Activated CD4-positive, alpha-beta T cell treated with anti-CD3 and anti-CD28 coated beads, Interleukin-2, amount 10 ng/mL, durations not matched to agents 7 days and 5 days (primary cell): ENCODE data around the gene PHLPP1. TPM values are rescaled to one million over a fixed set of nuclear protein-coding genes. Genes with fewer than 3 reads are reported as not detected.
"Not testable (repeated sequence)": the region's sequence is repeated elsewhere in the genome, so short reads cannot be mapped to it uniquely, and the experiment has no call there.

Source experiments
- CTCF ChIA-PET: fragments of 350-600 bp; sonication (Branson Sonifier 250); formaldehyde crosslinking; loops from one replicate; lab custom pipeline; 2021; ENCODE audit warnings: antibody characterized with exemption; lab: Charles Lee
- POLR2A ChIA-PET: fragments of 350-600 bp; sonication (Branson Sonifier 250); formaldehyde crosslinking; loops from one replicate; lab custom pipeline; 2021; ENCODE audit warnings: antibody characterized with exemption; lab: Charles Lee
- DNase-seq: peaks from one replicate; pipeline ENCODE4 v3.0.0-alpha.2; 2020
- H3K27ac Mint-ChIP-seq: one replicate; pipeline ENCODE4 v1.8.0; 2021; ENCODE audit warnings: mild to moderate bottlenecking, moderate library complexity, mixed read lengths
- H3K27me3 Mint-ChIP-seq: one replicate; pipeline ENCODE4 v1.8.0; 2021; ENCODE audit warnings: mixed read lengths
- H3K36me3 Mint-ChIP-seq: one replicate; pipeline ENCODE4 v1.8.0; 2021; ENCODE audit warnings: low read depth, mixed read lengths
- H3K4me1 Mint-ChIP-seq: one replicate; pipeline ENCODE4 v1.8.0; 2021; ENCODE audit warnings: mixed read lengths
- H3K4me3 Mint-ChIP-seq: one replicate; pipeline ENCODE4 v1.8.0; 2021; ENCODE audit warnings: mild to moderate bottlenecking, moderate library complexity, mixed read lengths
- H3K9me3 Mint-ChIP-seq: one replicate; pipeline ENCODE4 v1.8.0; 2021; ENCODE audit warnings: mixed read lengths
- total RNA-seq, 2 experiments: library from RNA; stranded (reverse); gene quantifications; one replicate each; pipeline ENCODE4 v1.2.3, GENCODE V29; 2021

Gene PHLPP1
- total RNA-seq: 1 to 10 TPM; 2.7 to 3.8 TPM

DNA sequence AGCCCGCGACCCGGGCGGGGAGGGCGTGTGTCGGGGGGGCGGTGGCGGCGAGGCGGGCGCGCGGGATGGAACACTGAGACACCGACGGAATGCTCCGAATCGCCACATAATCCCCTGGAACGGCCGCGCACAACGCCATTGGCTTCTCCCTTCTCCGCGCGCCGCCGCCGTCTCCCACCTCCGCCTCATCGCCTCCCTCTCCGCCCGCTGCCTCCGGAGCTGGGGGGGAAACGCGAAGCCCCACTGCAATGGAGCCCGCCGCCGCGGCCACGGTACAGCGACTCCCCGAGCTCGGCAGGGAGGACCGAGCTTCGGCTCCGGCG, at the start of gene PHLPP1:
Gene PHLPP1, plus strand, starts transcription at position 106 of the 323 bp plus-strand sequence. Its CDS starts 143 bp downstream, at position 249.
- H3K27ac Mint-ChIP-seq: peak within 1 kb of the TSS; percentile 89
- ChIA-PET CTCF (interaction anchor here (0.8 to 2.8 kb wide), 15 partner anchors 11 to 278 kb away, joined by 3 to 21 read pairs (median 3); no protein-coding TSS in a partner anchor), POLR2A (interaction anchor here (0.6 kb wide), 1 partner anchor 47 kb away, joined by 3 read pairs; no protein-coding TSS in a partner anchor)
- no peaks in the 10 kb centered on the region for H3K36me3 Mint-ChIP-seq
- H3K9me3 Mint-ChIP-seq: no peaks in the 10 kb centered on the region
- H3K27me3 Mint-ChIP-seq: peaks cover 24% of the 10 kb centered on the region
- DNase-seq: no peak
- H3K4me3 Mint-ChIP-seq: peak within 1 kb of the TSS; percentile 89
- peaks cover 27% of the 10 kb centered on the region for H3K4me1 Mint-ChIP-seq

DNA sequence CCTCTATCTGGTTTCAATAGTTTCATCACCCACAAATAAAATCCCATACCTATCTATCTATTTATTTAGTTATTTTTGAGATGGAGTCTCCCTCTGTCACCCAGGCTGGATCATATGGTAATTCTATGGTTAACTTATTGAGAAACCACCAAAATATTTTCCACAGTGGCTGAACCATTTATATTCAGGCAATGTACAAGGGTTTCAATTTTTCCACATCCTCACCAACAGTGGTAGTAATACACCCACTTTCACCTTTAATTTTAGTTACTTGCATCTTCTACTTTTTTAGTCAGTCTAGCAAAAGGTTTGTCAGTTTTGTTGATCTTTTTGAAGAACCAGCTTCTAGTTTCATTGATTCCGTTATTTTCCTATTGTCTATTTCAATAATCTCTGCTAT, 46.1 kb upstream of the PHLPP1 start:
- ChIA-PET CTCF (no interaction called here), POLR2A (no interaction called here)
- DNase-seq: no peak
- H3K4me1 Mint-ChIP-seq: no peaks in the 10 kb centered on the region
- H3K4me3 Mint-ChIP-seq: no peak overlapping the region
- no peaks in the 10 kb centered on the region for H3K9me3 Mint-ChIP-seq
- H3K27me3 Mint-ChIP-seq: peaks cover 11% of the 10 kb centered on the region
- no peaks in the 10 kb centered on the region for H3K36me3 Mint-ChIP-seq
- H3K27ac Mint-ChIP-seq: no peak overlapping the region

DNA sequence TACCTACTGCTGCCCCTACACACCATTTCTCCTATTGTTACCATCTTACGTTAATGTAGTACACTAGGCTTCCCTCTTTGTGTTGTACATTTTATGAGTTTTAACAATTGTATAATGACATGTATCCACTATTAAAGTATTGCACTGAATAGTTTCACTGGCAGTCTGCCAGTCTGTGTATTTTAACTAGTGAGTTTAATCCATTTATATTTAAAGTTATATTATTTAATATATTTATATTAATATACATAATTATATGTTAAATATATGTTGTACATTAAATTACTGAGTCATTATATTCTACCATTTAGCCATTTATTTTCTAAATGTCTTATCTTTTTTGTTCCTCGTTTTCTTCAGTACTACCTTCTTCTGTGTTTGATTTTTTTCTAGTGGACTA, 44.8 kb upstream of the PHLPP1 start:
- Mint-ChIP-seq H3K27me3 (peaks cover 13% of the 10 kb centered on the region), H3K4me1 (no peaks in the 10 kb centered on the region), H3K27ac (no peak overlapping the region), H3K4me3 (no peak overlapping the region), H3K9me3 (no peaks in the 10 kb centered on the region), H3K36me3 (peaks cover 1% of the 10 kb centered on the region)
- POLR2A ChIA-PET: no interaction called here
- no peak for DNase-seq
- CTCF ChIA-PET: no interaction called here

DNA sequence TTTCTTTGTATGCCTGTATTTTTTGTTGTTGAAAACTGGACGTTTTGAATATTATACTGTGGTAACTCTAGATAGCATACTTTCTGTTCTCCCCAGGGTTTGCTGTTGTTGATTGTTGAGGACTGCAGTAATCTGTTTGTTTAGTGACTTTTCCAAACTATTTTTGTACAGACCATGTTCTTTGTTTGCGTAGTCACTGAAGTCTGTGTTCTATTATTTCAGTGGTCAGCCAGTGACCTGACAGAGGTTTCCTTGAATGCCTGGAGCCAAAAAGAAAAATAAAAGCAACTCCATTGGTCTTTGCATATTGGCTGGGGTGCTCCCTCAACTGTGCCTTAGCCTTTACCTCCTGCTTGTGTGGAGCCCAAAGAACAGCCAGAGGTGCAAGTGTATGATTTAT, 42.7 kb upstream of the PHLPP1 start:
- Mint-ChIP-seq H3K27me3 (peaks cover 13% of the 10 kb centered on the region), H3K4me1 (no peaks in the 10 kb centered on the region), H3K36me3 (peaks cover 1% of the 10 kb centered on the region), H3K4me3 (no peak overlapping the region), H3K9me3 (peaks cover 3% of the 10 kb centered on the region), H3K27ac (no peak overlapping the region)
- ChIA-PET CTCF (no interaction called here), POLR2A (no interaction called here)
- no peak for DNase-seq

DNA sequence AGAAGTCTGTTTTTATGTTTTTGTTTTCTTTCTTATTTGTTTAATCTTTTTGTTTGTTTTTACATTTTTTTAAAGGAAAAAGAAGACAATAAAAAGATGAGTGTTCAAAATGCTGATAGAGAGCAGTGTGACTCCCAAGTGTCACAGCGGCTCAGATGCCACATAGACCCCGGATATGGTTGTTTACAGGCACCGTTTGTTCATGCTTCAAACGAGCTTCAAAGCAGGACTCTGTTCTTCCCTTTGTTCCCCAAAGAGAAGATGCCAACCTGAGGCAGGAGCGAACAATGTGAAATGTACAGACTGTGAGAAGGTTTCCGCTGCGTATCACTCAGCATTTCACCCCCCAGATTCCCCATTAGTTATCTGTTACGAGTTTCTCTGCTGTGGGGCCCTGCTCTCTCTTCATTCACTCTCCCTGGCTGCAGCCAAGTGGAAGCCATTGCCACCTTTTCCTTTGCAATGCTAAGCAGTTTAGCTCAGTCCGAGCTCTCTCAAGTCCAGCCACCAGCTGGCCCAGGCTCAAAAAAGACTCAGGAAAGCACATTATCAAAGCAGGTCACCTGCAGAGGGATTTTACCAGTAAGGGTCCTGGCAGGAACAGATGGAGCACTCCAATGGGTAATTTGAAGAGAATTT, 36.4 kb upstream of the PHLPP1 start:
- ChIA-PET POLR2A (no interaction called here), CTCF (no interaction called here)
- H3K27ac Mint-ChIP-seq: no peak overlapping the region
- no peak for DNase-seq
- no peaks in the 10 kb centered on the region for H3K4me1 Mint-ChIP-seq
- peaks cover 6% of the 10 kb centered on the region for H3K9me3 Mint-ChIP-seq
- H3K27me3 Mint-ChIP-seq: peaks cover 2% of the 10 kb centered on the region
- H3K4me3 Mint-ChIP-seq: no peak overlapping the region
- peaks cover 3% of the 10 kb centered on the region for H3K36me3 Mint-ChIP-seq

DNA sequence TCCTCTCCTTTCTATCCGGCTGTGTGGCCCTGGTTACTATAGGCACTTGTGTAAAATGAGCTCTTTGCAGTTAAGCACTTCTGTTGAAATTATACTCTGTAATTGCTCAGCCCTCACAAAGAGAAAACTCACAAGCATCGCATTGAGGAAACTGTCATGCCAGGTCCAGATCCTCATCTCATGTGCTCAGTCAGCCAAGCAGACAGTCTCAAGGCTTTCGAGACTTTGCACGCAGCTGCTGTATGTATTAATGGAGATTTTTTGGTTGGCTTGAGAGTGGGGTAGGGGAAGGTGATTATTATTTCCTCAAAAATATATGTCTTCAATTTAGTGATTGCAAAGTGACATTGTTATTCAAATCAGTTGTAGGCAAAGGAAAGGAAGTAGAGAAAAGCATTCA, 33.0 kb upstream of the PHLPP1 start:
- Mint-ChIP-seq H3K27ac (no peak overlapping the region), H3K4me3 (no peak overlapping the region), H3K27me3 (no peaks in the 10 kb centered on the region), H3K9me3 (peaks cover 9% of the 10 kb centered on the region), H3K36me3 (peaks cover 2% of the 10 kb centered on the region), H3K4me1 (no peaks in the 10 kb centered on the region)
- DNase-seq: no peak
- CTCF ChIA-PET: interaction anchor here (1.0 to 1.5 kb wide), 2 partner anchors 15 to 33 kb away, joined by 3 read pairs; partner anchors contain the start of gene PHLPP1
- POLR2A ChIA-PET: no interaction called here

DNA sequence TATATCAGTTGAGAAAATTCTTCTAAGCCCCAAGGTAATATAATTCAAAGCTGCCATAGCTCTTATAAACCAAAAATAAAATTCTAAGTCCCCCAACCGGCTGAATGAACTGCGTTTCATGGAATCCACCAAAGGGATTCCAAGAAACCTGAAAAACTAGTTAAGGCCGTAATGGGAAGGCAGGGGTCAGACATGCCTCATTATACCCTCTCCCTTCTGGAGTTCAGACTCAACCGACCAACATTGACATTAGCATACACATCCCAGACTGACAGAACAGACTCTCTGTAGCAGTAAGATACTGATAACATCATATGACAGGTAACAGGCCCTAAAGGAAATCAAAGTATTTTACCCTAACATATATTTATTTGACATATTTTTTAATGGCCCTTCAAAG, 31.4 kb upstream of the PHLPP1 start:
- CTCF ChIA-PET: no interaction called here

DNA sequence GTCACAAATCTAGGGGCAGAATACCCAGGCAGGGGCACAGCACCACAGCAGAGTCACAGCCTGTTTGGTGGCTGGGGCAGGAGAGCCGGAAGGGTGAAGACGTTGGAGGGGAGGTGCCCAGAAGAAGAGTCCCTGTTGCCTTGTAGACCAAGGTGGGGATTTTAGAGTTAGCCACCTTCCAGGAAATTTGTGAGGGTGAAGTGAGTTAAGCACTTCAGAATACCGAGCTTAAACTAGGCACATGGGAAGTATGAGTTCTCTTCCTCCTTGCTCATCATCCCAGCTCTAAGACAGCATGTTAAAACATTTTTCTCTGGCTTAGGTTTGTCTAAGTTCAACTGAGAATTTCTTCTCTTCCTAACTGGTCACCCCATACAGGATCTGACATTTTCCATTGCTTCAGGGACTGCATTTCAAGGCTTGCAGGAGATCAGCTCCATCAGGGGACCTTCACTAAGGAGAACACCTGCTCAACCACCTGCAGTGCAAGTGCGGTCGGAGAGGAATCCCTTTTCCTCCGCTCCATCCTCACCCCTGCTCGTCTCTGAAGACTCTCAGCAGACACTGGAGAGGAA, 26.5 kb upstream of the PHLPP1 start:
- H3K27ac Mint-ChIP-seq: no peak overlapping the region
- H3K9me3 Mint-ChIP-seq: peaks cover 33% of the 10 kb centered on the region
- no peak overlapping the region for H3K4me3 Mint-ChIP-seq
- DNase-seq: no peak
- no peaks in the 10 kb centered on the region for H3K4me1 Mint-ChIP-seq
- ChIA-PET POLR2A (no interaction called here), CTCF (no interaction called here)
- peaks cover 2% of the 10 kb centered on the region for H3K36me3 Mint-ChIP-seq
- peaks cover 11% of the 10 kb centered on the region for H3K27me3 Mint-ChIP-seq

More for the DNA sequence above, 31.4 kb upstream of the PHLPP1 start:
- POLR2A ChIA-PET: no interaction called here
- Mint-ChIP-seq H3K27ac (no peak overlapping the region), H3K36me3 (peaks cover 4% of the 10 kb centered on the region), H3K4me3 (no peak overlapping the region), H3K27me3 (peaks cover 2% of the 10 kb centered on the region), H3K4me1 (no peaks in the 10 kb centered on the region), H3K9me3 (peaks cover 17% of the 10 kb centered on the region)
- DNase-seq: no peak

DNA sequence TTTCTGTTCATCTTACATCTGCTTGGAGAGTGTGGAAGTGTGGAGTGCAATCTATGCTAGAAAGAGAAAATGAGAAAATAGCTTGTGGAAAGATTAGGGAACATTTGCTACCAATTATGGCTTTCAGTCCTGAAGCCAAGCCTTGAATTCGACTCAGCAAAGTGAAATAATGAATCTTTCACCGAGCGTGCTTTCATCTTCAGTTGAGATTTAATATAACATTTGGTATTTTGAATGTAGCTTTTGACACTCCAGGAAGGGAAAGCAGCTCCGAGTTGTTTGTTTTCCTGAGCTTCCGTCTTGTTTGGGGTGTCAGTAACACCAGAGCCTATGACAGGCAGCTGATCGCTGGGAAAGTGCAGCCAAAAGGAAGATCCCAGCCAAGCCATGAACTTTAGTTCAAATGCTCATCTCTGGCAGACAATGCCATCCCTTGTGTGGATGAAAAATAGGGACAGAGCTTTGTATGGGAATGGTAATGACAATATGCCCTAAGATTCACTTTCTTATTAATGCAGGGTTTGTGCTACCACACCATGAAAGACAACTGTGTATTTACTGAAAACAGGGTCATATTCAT, 25.0 kb upstream of the PHLPP1 start:
- CTCF ChIA-PET: interaction anchor here (1.1 kb wide), 1 partner anchor 13 kb away, joined by 3 read pairs; no protein-coding TSS in a partner anchor
- Mint-ChIP-seq H3K27me3 (peaks cover 11% of the 10 kb centered on the region), H3K9me3 (peaks cover 29% of the 10 kb centered on the region)

DNA sequence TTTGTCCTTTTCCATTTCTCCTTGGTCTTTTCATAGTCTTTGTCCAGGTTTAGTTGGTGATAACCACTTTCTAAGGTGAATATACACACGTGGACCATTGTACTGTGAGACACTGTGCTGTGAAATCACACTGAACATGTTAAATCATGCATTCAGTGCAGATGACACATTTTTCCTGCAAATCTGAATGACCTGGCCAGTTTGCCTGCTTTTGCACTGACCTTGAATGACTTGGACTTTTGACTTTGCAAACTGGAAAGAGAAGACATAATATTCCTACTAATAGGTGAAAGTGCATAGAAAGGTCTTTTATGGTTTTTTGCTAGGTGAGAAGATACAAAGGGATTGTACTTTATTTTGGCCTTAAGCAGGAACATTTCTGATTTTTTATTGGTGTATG, 21.7 kb upstream of the PHLPP1 start:
- no peak for DNase-seq
- H3K4me3 Mint-ChIP-seq: no peak overlapping the region
- peaks cover 20% of the 10 kb centered on the region for H3K9me3 Mint-ChIP-seq
- H3K4me1 Mint-ChIP-seq: no peaks in the 10 kb centered on the region
- ChIA-PET CTCF (no interaction called here), POLR2A (no interaction called here)
- peaks cover 9% of the 10 kb centered on the region for H3K27me3 Mint-ChIP-seq
- no peak overlapping the region for H3K27ac Mint-ChIP-seq
- no peaks in the 10 kb centered on the region for H3K36me3 Mint-ChIP-seq

More for the DNA sequence above, 25.0 kb upstream of the PHLPP1 start:
- DNase-seq: no peak
- H3K4me3 Mint-ChIP-seq: no peak overlapping the region
- POLR2A ChIA-PET: no interaction called here
- peaks cover 2% of the 10 kb centered on the region for H3K36me3 Mint-ChIP-seq
- no peak overlapping the region for H3K27ac Mint-ChIP-seq
- H3K4me1 Mint-ChIP-seq: no peaks in the 10 kb centered on the region

DNA sequence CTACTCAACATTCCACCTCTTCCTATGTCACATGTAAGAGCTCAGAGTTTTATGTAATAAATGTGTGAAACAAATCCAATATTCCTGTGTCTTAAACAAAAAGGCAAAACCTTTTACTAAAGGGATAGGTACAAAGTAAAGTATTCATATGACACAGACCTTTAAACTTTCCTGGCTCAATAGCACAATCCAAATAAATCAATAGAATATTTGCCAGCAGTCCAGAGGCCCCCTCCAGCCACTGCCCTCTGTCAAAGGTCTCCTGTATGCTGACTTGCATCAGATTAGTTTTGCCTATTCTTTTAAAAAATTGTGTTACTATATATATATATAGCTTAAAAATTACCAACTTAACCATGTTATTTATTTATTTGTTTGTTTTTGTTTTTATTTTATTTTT, 17.7 kb upstream of the PHLPP1 start:
- DNase-seq: no peak
- no peak overlapping the region for H3K27ac Mint-ChIP-seq
- peaks cover 3% of the 10 kb centered on the region for H3K9me3 Mint-ChIP-seq
- CTCF ChIA-PET: interaction anchor here (1.1 to 1.2 kb wide), 2 partner anchors 15 to 17 kb away, joined by 3 read pairs; no protein-coding TSS in a partner anchor
- H3K27me3 Mint-ChIP-seq: peaks cover 10% of the 10 kb centered on the region
- no peak overlapping the region for H3K4me3 Mint-ChIP-seq
- H3K4me1 Mint-ChIP-seq: no peaks in the 10 kb centered on the region
- POLR2A ChIA-PET: no interaction called here
- no peaks in the 10 kb centered on the region for H3K36me3 Mint-ChIP-seq

DNA sequence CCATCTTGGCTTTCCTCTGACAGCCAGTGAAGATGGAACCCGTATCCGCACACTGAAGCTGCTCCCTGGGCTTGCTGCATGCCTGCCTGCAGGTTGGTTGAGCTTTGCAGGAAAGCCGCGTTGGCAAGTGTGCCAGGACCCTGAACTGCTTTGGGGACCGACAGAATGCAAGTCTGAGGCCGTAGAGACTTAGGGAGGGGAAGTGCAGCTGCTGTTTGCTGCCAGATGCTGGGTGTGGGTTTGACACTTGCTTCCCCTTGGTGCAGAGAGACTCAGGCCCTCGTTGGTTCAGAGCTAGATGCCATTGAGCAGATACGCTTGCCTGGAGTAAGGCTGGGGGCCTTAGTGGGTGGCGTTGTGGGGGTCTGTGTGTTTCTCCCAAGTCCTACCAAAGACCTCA, 13.1 kb upstream of the PHLPP1 start:
- DNase-seq: no peak
- Mint-ChIP-seq H3K36me3 (no peaks in the 10 kb centered on the region), H3K4me1 (no peaks in the 10 kb centered on the region), H3K4me3 (no peak overlapping the region), H3K27ac (no peak overlapping the region), H3K9me3 (peaks cover 3% of the 10 kb centered on the region), H3K27me3 (peaks cover 13% of the 10 kb centered on the region)
- ChIA-PET CTCF (interaction anchor here (0.6 kb wide), 2 partner anchors 197 to 354 kb away, joined by 3 to 4 read pairs; no protein-coding TSS in a partner anchor), POLR2A (no interaction called here)

DNA sequence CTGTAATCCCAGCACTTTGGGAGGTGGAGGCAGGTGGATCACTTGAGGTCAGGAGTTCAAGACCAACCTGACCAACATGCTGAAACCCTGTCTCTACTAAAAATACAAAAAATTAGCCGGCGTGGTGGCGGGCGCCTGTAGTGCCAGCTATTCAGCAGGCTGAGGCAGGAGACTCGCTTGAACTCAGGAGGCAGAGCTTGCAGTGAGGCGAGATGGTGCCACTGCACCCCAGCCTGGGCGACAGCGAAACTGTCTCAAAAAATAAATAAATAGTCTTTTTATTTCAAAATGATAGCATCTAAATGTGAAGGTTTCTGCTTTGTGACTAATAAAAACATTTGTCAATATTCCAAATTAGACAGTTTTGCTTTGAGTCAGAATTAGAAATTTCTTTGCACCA, 8.5 kb upstream of the PHLPP1 start:
- CTCF ChIA-PET, POLR2A ChIA-PET, DNase-seq, H3K9me3 Mint-ChIP-seq, H3K4me1 Mint-ChIP-seq, H3K4me3 Mint-ChIP-seq, H3K36me3 Mint-ChIP-seq, H3K27ac Mint-ChIP-seq: not testable (repeated sequence)
- H3K27me3 Mint-ChIP-seq: peaks cover 12% of the 10 kb centered on the region
